HS-27A (cell line): ENCODE results near the gene PGP.
"Not testable (repeated sequence)": the region's sequence is repeated elsewhere in the genome, so short reads cannot be mapped to it uniquely, and the experiment has no call there.

Source experiments
- DNase-seq: peaks from one replicate; pipeline ENCODE4 v3.0.0-alpha.2; 2012; ENCODE audit warnings: low read depth, missing footprints

Gene PGP

GRCh38 chr16:2216330-2216729 lies 1.7 kb upstream of the PGP start:
- no peak for DNase-seq

GRCh38 chr16:2213817-2214718 lies 572 bp downstream of the PGP start:
- no peak for DNase-seq

GRCh38 chr16:2212362-2213324 lies 2.0 kb downstream of the PGP start:
- DNase-seq, result no peak

GRCh38 chr16:2211923-2212347 lies 2.7 kb downstream of the PGP start:
- DNase-seq, result no peak

- DNase-seq, result no peak
These were observed 4.0 kb downstream of the PGP start, which contains the start of gene BRICD5 for GRCh38 chr16:2210386-2211365. TSS of gene BRICD5 (minus strand) at chr16:2210863. CDS start at chr16:2210833, 30 bp downstream.

- DNase-seq, result no peak
These were observed 4.7 kb downstream of the PGP start for GRCh38 chr16:2210009-2210332.

- no peak for DNase-seq
These were observed 5.2 kb downstream of the PGP start for GRCh38 chr16:2209258-2210008.

- no peak for DNase-seq
These were observed 5.9 kb downstream of the PGP start for GRCh38 chr16:2208772-2209171.

GRCh38 chr16:2208308-2208707 lies 6.3 kb downstream of the PGP start:
- DNase-seq, result no peak

- no peak for DNase-seq
These were observed 6.8 kb downstream of the PGP start for GRCh38 chr16:2207872-2208271.

- no peak for DNase-seq
These were observed 7.7 kb downstream of the PGP start for GRCh38 chr16:2206780-2207433.

GRCh38 chr16:2206420-2206779 lies 8.2 kb downstream of the PGP start:
- no peak for DNase-seq

- peak; percentile 20 for DNase-seq
These were observed 8.7 kb downstream of the PGP start for GRCh38 chr16:2205967-2206313.

- DNase-seq, result peak; percentile 69
These were observed 9.3 kb downstream of the PGP start, which contains the start of gene MLST8 for GRCh38 chr16:2205104-2205966. TSS of gene MLST8 (plus strand) at chr16:2205454. CDS start at chr16:2206086, 632 bp downstream.

- DNase-seq, result no peak
These were observed 10.1 kb downstream of the PGP start for GRCh38 chr16:2204416-2205103.

- DNase-seq, result not testable (repeated sequence)
These were observed 11.4 kb downstream of the PGP start for GRCh38 chr16:2203119-2203688.

- DNase-seq, result no peak
These were observed 14.3 kb downstream of the PGP start for GRCh38 chr16:2200313-2200712.

- DNase-seq, result no peak
These were observed 15.0 kb downstream of the PGP start for GRCh38 chr16:2199621-2200139.
